Measurements from ENCODE around the gene FRMD4A.

DNA sequence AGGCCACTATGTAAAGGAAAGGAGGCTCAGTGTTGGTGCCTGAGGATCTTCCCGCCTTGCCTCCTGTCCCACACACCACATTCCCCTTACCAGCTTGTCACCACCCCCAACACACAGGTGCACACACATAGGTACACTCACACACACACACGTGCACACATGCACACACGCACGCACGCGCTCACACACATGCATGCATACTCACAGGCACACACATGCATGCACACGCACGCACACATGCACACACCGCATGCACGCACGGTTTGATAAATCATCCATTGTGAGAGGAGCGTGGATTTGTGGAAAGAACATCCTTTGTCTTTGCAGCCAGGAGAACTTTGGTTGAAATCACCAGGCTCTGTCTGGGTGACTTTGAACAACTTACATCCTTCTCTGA lies 359.8 kb downstream of the FRMD4A start:
- TF ChIP-seq, protein P1, sequence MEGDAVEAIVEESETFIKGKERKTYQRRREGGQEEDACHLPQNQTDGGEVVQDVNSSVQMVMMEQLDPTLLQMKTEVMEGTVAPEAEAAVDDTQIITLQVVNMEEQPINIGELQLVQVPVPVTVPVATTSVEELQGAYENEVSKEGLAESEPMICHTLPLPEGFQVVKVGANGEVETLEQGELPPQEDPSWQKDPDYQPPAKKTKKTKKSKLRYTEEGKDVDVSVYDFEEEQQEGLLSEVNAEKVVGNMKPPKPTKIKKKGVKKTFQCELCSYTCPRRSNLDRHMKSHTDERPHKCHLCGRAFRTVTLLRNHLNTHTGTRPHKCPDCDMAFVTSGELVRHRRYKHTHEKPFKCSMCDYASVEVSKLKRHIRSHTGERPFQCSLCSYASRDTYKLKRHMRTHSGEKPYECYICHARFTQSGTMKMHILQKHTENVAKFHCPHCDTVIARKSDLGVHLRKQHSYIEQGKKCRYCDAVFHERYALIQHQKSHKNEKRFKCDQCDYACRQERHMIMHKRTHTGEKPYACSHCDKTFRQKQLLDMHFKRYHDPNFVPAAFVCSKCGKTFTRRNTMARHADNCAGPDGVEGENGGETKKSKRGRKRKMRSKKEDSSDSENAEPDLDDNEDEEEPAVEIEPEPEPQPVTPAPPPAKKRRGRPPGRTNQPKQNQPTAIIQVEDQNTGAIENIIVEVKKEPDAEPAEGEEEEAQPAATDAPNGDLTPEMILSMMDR (IDR thresholded peaks at IDR 0.05; ENCODE audit: low read depth, low read length): no peak
- TF ChIP-seq POLR2A (IDR thresholded peaks at IDR 0.05; ENCODE audit: extremely low read depth, insufficient read length): no peak

Data from NB4 (cell line).